HL-60 (cell line): Measurements from ENCODE around the gene PNMA8B.

ENCODE experiments used
- GABPA ChIP-seq: IDR thresholded peaks from 2 replicates; pipeline ENCODE4 v1.6.1; 2012; ENCODE audit warnings: low read depth
- POLR2AphosphoS5 ChIP-seq: IDR thresholded peaks from 2 replicates; pipeline ENCODE4 v1.6.1; 2012; ENCODE audit warnings: low read depth
- REST ChIP-seq: IDR thresholded peaks from 2 replicates; pipeline ENCODE4 v1.6.1; 2012; ENCODE audit warnings: low read depth; ENCODE audit not compliant: insufficient replicate concordance
- SPI1 ChIP-seq: IDR thresholded peaks from 2 replicates; pipeline ENCODE4 v1.6.1; 2012; ENCODE audit warnings: low read depth, mild to moderate bottlenecking, borderline replicate concordance
- TF ChIP-seq, protein P1 (sequence below): IDR thresholded peaks from one replicate; pipeline ENCODE4 v1.5.1; 2011; ENCODE audit warnings: low read length, control low read depth, inconsistent platforms; ENCODE audit not compliant: insufficient read depth

DNA sequence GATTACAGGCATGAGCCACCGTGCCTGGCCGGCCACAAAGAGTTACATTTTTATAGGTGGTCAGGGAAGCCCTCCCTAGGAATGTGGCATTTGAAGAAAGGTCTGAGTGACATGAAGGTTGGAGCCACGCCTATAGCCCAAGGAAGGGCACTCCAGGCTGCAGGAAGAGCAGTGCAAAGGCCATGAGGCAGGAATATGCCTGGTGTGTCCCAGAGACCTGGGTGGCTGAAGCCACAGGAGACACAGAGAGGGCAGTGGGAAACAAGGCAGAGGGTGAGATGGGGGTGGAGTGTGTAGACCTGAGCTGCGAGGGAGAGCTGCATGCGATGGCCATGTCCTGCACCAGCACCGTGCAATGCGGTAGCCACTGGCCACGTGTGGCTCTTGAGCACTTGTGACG is 4.9 kb downstream of the PNMA8B start:
- no peak for TF ChIP-seq REST
- TF ChIP-seq, protein P1, sequence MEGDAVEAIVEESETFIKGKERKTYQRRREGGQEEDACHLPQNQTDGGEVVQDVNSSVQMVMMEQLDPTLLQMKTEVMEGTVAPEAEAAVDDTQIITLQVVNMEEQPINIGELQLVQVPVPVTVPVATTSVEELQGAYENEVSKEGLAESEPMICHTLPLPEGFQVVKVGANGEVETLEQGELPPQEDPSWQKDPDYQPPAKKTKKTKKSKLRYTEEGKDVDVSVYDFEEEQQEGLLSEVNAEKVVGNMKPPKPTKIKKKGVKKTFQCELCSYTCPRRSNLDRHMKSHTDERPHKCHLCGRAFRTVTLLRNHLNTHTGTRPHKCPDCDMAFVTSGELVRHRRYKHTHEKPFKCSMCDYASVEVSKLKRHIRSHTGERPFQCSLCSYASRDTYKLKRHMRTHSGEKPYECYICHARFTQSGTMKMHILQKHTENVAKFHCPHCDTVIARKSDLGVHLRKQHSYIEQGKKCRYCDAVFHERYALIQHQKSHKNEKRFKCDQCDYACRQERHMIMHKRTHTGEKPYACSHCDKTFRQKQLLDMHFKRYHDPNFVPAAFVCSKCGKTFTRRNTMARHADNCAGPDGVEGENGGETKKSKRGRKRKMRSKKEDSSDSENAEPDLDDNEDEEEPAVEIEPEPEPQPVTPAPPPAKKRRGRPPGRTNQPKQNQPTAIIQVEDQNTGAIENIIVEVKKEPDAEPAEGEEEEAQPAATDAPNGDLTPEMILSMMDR: no peak
- TF ChIP-seq POLR2AphosphoS5: no peak
- no peak for TF ChIP-seq GABPA
- no peak for TF ChIP-seq SPI1
